ENCODE results near the gene PUS7L. TPM values are rescaled to one million over a fixed set of nuclear protein-coding genes. Genes with fewer than 3 reads are reported as not detected.

PUS7L gene
- total RNA-seq, 3 donors from 2014 or later = 7.8 to 13.6 (median 9.2) TPM

DNA sequence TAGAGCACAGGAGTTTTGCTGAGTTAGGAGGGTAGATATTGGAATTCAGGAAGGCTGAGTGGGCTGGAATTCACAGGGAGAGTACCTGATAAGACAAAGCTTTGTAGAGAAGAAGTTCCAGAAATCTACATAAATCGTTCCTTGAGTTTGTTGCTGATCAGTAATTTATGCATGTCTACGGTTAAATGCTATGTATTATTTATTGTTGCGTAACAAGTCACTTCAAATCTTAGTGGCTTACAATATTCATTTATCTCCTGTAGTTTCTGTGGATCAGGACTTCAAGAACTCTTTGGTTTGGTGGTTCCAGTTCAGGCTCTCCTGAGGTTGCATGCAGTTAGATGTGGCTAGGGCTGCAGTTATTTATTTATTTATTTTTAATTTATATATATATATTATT is 7.8 kb downstream of the PUS7L start:
- TF ChIP-seq POLR2A (IDR thresholded peaks at IDR 0.05) = no peak
- no peak for TF ChIP-seq POLR2AphosphoS5 (IDR thresholded peaks at IDR 0.05)
- TF ChIP-seq CTCF (IDR thresholded peaks at IDR 0.05) = no peak
- no peak for DNase-seq (ENCODE audit: low spot score in 2 of 2)
- Histone ChIP-seq H3K9me3 (no peaks in the 10 kb centered on the region), H3K4me1 (no peaks in the 10 kb centered on the region), H3K4me3 (no peak overlapping the region), H3K36me3 (no peaks in the 10 kb centered on the region), H3K27ac (no peak overlapping the region), H3K27me3 (no peaks in the 10 kb centered on the region)
- intact Hi-C loops (cut with DNase I; ENCODE audit: low total_unique reads) = no loop called here

DNA sequence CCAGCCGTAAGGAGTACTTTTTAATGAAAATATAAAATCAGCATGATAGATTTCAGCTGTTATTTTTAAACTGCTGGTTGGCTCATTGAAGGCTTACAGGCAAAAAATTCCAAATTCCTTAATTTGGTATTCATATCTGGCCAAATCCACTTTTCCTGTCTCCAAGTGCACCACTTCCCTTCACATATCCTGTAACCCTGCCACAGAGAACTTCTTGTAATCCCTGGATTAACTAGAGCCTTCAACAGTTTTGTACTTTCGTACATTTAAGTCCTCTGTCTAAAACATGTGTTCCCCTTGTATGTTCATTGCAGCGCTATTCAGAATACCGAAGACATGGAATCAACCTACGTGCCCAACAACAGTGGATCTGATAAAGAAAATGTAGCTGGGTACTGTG is 9.6 kb downstream of the PUS7L start:
- intact Hi-C loops (cut with DNase I; ENCODE audit: low total_unique reads) = no loop called here
- no peak overlapping the region for H3K27ac ChIP-seq
- no peak for TF ChIP-seq CTCF (IDR thresholded peaks at IDR 0.05)
- no peak for TF ChIP-seq POLR2AphosphoS5 (IDR thresholded peaks at IDR 0.05)
- TF ChIP-seq POLR2A (IDR thresholded peaks at IDR 0.05) = no peak
- H3K4me1 ChIP-seq = no peaks in the 10 kb centered on the region
- no peaks in the 10 kb centered on the region for H3K9me3 ChIP-seq
- H3K4me3 ChIP-seq = no peak overlapping the region
- no peaks in the 10 kb centered on the region for H3K27me3 ChIP-seq
- H3K36me3 ChIP-seq = no peaks in the 10 kb centered on the region
- DNase-seq (ENCODE audit: low spot score in 2 of 2) = no peak

DNA sequence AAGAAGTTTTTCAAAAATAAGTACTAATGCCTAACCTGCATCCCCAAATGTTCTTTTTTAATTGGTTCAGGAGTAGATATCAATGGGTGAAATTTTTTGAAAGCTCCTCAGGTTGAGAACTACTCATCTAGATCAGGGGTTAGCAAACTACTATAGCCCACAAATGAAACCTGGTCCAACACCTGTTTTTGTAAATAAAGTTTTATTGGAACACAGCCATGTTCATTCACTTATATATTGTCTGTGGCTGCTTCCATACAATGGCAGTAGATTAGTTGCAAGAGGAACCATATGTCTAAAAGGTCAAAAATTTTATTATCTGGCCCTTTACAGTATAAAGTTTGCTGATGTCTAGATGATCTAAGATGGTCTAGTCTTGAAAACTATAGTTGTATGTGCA is 13.8 kb downstream of the PUS7L start:
- TF ChIP-seq CTCF (IDR thresholded peaks at IDR 0.05) (no peak), POLR2AphosphoS5 (IDR thresholded peaks at IDR 0.05) (no peak), POLR2A (IDR thresholded peaks at IDR 0.05) (no peak)
- Histone ChIP-seq H3K4me3 (no peak overlapping the region), H3K4me1 (no peaks in the 10 kb centered on the region), H3K36me3 (no peaks in the 10 kb centered on the region), H3K27ac (no peak overlapping the region), H3K27me3 (no peaks in the 10 kb centered on the region), H3K9me3 (no peaks in the 10 kb centered on the region)
- DNase-seq (ENCODE audit: low spot score in 2 of 2) = no peak
- intact Hi-C loops (cut with DNase I; ENCODE audit: low total_unique reads) = no loop called here

DNA sequence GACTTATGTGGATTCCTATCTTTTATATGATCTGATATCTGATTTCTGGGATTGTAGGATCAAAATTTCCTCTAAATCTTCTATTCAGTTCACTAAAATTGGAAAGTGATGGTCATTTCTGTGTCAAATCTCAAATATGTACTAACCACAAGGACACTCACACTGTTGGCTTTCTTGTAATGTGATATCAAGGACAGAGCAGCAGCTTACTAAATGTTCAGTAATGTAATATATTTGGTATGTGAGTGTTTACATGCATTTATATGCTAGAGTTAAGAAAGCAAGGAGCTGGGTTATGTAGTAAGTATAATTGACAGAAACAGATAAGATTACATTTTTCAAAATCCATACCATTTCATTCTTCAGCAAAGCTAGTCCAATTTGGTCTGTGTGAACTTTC is 16.5 kb downstream of the PUS7L start:
- Histone ChIP-seq H3K4me3 (no peak overlapping the region), H3K27ac (no peak overlapping the region), H3K27me3 (no peaks in the 10 kb centered on the region), H3K4me1 (no peaks in the 10 kb centered on the region), H3K9me3 (no peaks in the 10 kb centered on the region), H3K36me3 (no peaks in the 10 kb centered on the region)
- intact Hi-C loops (cut with DNase I; ENCODE audit: low total_unique reads) = no loop called here
- DNase-seq (ENCODE audit: low spot score in 2 of 2) = no peak
- no peak for TF ChIP-seq CTCF (IDR thresholded peaks at IDR 0.05)
- no peak for TF ChIP-seq POLR2AphosphoS5 (IDR thresholded peaks at IDR 0.05)
- no peak for TF ChIP-seq POLR2A (IDR thresholded peaks at IDR 0.05)

DNA sequence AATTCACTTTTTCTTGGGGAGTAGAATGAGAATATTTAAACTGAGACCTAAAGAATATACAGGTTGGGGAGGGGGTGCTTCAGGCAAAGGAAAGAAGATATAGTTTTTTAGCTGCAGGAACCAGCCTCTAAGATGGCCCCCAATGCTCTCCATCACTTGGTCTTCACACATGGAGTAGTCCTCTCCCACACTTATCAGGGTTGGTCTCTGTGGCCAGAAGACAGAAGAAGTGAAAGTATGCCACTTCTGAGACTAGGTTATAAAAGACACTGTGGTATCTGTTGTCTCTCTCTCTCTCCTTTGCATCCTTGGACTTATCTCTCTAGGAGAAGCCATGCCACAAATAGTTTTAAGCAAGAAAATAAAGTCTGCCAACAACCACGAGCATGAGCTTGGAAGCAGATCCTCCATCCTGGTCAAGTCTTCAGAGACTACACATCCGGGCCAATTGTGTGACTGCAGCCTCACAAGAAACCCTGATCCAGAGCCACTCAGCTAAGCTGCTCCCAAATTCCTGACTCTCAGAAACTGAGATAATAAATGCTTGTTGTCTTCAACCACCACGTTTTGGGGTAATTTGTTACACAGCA is 18.0 kb downstream of the PUS7L start:
- intact Hi-C loops (cut with DNase I; ENCODE audit: low total_unique reads) = no loop called here
- Histone ChIP-seq H3K27ac (no peak overlapping the region), H3K27me3 (no peaks in the 10 kb centered on the region), H3K36me3 (no peaks in the 10 kb centered on the region), H3K9me3 (no peaks in the 10 kb centered on the region), H3K4me1 (no peaks in the 10 kb centered on the region), H3K4me3 (no peak overlapping the region)
- TF ChIP-seq CTCF (IDR thresholded peaks at IDR 0.05) (no peak), POLR2A (IDR thresholded peaks at IDR 0.05) (no peak), POLR2AphosphoS5 (IDR thresholded peaks at IDR 0.05) (no peak)
- DNase-seq (ENCODE audit: low spot score in 2 of 2) = no peak
